ENCODE measurements around the gene ZNF532. TPM values are rescaled to one million over a fixed set of nuclear protein-coding genes. Genes with fewer than 3 reads are reported as not detected.

Gene ZNF532
- total RNA-seq, 6 donors from 2014 or later: 35.6 to 76.5 (median 42.9) TPM

GRCh38 chr18:58845928-58846724 lies 18.6 kb upstream of the ZNF532 start:
- Histone ChIP-seq H3K27ac (no peak overlapping the region), H3K27me3 (no peaks in the 10 kb centered on the region), H3K36me3 (no peaks in the 10 kb centered on the region), H3K4me1 (peaks cover 0 to 8% (median 3%) of the 10 kb centered on the region in 4 donors), H3K4me3 (no peak overlapping the region), H3K9me3 (no peaks in the 10 kb centered on the region)
- DNase-seq: no peak
- no peak for TF ChIP-seq POLR2AphosphoS5 (IDR thresholded peaks at IDR 0.05)
- no peak for TF ChIP-seq EP300 (IDR thresholded peaks at IDR 0.05)
- TF ChIP-seq CTCF (IDR thresholded peaks at IDR 0.05): no peak
- TF ChIP-seq POLR2A (IDR thresholded peaks at IDR 0.05): no peak
- ATAC-seq (ENCODE audit: low FRiP score in 2 of 2): no peak
- 87 to 91% methylated on average over 17 of the region's 17 CpGs for WGBS, 2 donors

- peak overlapping the region in 3 of 4 donors; percentile 36 to 45 (median 41) for H3K4me3 ChIP-seq
Measured at GRCh38 chr18:58847383-58848071, 17.1 kb upstream of the ZNF532 start.

GRCh38 chr18:58848685-58849084 lies 16.0 kb upstream of the ZNF532 start:
- Histone ChIP-seq H3K4me3 (no peak overlapping the region), H3K9me3 (no peaks in the 10 kb centered on the region), H3K27ac (no peak overlapping the region), H3K4me1 (peaks cover 0 to 8% (median 3%) of the 10 kb centered on the region in 4 donors), H3K36me3 (no peaks in the 10 kb centered on the region), H3K27me3 (no peaks in the 10 kb centered on the region)
- ATAC-seq (ENCODE audit: low FRiP score in 2 of 2) (no peak), DNase-seq (no peak)
- no peak for TF ChIP-seq CTCF (IDR thresholded peaks at IDR 0.05)
- no peak for TF ChIP-seq EP300 (IDR thresholded peaks at IDR 0.05)
- TF ChIP-seq POLR2A (IDR thresholded peaks at IDR 0.05): no peak
- no peak for TF ChIP-seq POLR2AphosphoS5 (IDR thresholded peaks at IDR 0.05)
- 78 to 83% methylated on average over 3 of the region's 3 CpGs for WGBS, 2 donors

More at GRCh38 chr18:58847383-58848071, 17.1 kb upstream of the ZNF532 start:
- Histone ChIP-seq H3K4me1 (peaks cover 0 to 8% (median 3%) of the 10 kb centered on the region in 4 donors), H3K9me3 (no peaks in the 10 kb centered on the region), H3K36me3 (no peaks in the 10 kb centered on the region), H3K27ac (peak overlapping the region in 1 of 4 donors; percentile 51), H3K27me3 (no peaks in the 10 kb centered on the region)
- no peak for TF ChIP-seq POLR2A (IDR thresholded peaks at IDR 0.05)
- TF ChIP-seq EP300 (IDR thresholded peaks at IDR 0.05): no peak
- TF ChIP-seq CTCF (IDR thresholded peaks at IDR 0.05): no peak
- no peak for TF ChIP-seq POLR2AphosphoS5 (IDR thresholded peaks at IDR 0.05)
- WGBS, 2 donors: 28 to 35% methylated on average over 26 to 27 of the region's 29 CpGs
- peak; percentile 25 to 44 for ATAC-seq (ENCODE audit: low FRiP score in 2 of 2)
- DNase-seq: peak; percentile 22 to 70

GRCh38 chr18:58850786-58851469 lies 13.7 kb upstream of the ZNF532 start:
- TF ChIP-seq POLR2AphosphoS5 (IDR thresholded peaks at IDR 0.05): no peak
- no peak for TF ChIP-seq CTCF (IDR thresholded peaks at IDR 0.05)
- TF ChIP-seq EP300 (IDR thresholded peaks at IDR 0.05): no peak
- no peak for TF ChIP-seq POLR2A (IDR thresholded peaks at IDR 0.05)
- Histone ChIP-seq H3K27me3 (no peaks in the 10 kb centered on the region), H3K9me3 (no peaks in the 10 kb centered on the region), H3K4me3 (no peak overlapping the region), H3K27ac (no peak overlapping the region), H3K36me3 (no peaks in the 10 kb centered on the region), H3K4me1 (peaks cover 0 to 8% (median 3%) of the 10 kb centered on the region in 4 donors)
- 86 to 90% methylated on average over 12 of the region's 12 CpGs for WGBS, 2 donors
- ATAC-seq (ENCODE audit: low FRiP score in 2 of 2): peak in 1 of 2 donors; percentile 77
- no peak for DNase-seq

All from upper lobe of left lung (tissue), 6 donors.